Ectodermal cell (in vitro differentiated cells): ENCODE measurements around the gene KATNBL1.

Source experiments
- H3K27ac ChIP-seq: 2 replicates; pipeline ENCODE4 v1.7.0; 2013; ENCODE audit warnings: mild to moderate bottlenecking, low read depth, low read length; ENCODE audit not compliant: insufficient read depth, poor library complexity, severe bottlenecking
- H3K27me3 ChIP-seq: 2 replicates; pipeline ENCODE4 v1.7.0; 2013; ENCODE audit warnings: mild to moderate bottlenecking, low read length; ENCODE audit not compliant: insufficient read depth, control insufficient read depth, poor library complexity, severe bottlenecking
- H3K36me3 ChIP-seq: one replicate; pipeline ENCODE4 v1.7.0; 2013; ENCODE audit warnings: low read length; ENCODE audit not compliant: control insufficient read depth, insufficient read depth
- H3K4me1 ChIP-seq: one replicate; pipeline ENCODE4 v1.7.0; 2013; ENCODE audit warnings: low read length; ENCODE audit not compliant: control insufficient read depth, insufficient read depth
- H3K4me3 ChIP-seq: 2 replicates; pipeline ENCODE4 v1.7.0; 2013; ENCODE audit warnings: low read depth, low read length, control low read depth; ENCODE audit not compliant: insufficient read depth
- H3K9me3 ChIP-seq: 2 replicates; pipeline ENCODE4 v1.7.0; 2013; ENCODE audit warnings: mild to moderate bottlenecking, low read length, moderate library complexity; ENCODE audit not compliant: control insufficient read depth
- WGBS, 2 experiments: methylation state at CpG; one replicate each; pipeline ENCODE4 v1.1.7; 2013; ENCODE audit warnings: missing lambda C conversion rate in 2 of 2; 5-methylcytosine and 5-hydroxymethylcytosine counted together

The KATNBL1 gene

GRCh38 chr15:34240537-34240936, 30.6 kb upstream of the KATNBL1 start:
- no peak overlapping the region for H3K4me3 ChIP-seq
- no peaks in the 10 kb centered on the region for H3K36me3 ChIP-seq
- no peaks in the 10 kb centered on the region for H3K4me1 ChIP-seq
- 87 to 88% methylated on average over 3 of the region's 3 CpGs for WGBS, 2 experiments
- H3K9me3 ChIP-seq: no peaks in the 10 kb centered on the region
- H3K27me3 ChIP-seq: no peaks in the 10 kb centered on the region
- H3K27ac ChIP-seq: no peak overlapping the region

GRCh38 chr15:34239151-34239808, 29.4 kb upstream of the KATNBL1 start:
- H3K36me3 ChIP-seq: no peaks in the 10 kb centered on the region
- H3K4me3 ChIP-seq: no peak overlapping the region
- no peak overlapping the region for H3K27ac ChIP-seq
- H3K27me3 ChIP-seq: no peaks in the 10 kb centered on the region
- H3K9me3 ChIP-seq: no peaks in the 10 kb centered on the region
- WGBS, 2 experiments: 85 to 90% methylated on average over 3 to 4 of the region's 4 CpGs
- no peaks in the 10 kb centered on the region for H3K4me1 ChIP-seq

- no peaks in the 10 kb centered on the region for H3K9me3 ChIP-seq
- H3K27me3 ChIP-seq: no peaks in the 10 kb centered on the region
- 93 to 94% methylated on average over 6 of the region's 6 CpGs for WGBS, 2 experiments
- H3K4me3 ChIP-seq: no peak overlapping the region
- peaks cover 11% of the 10 kb centered on the region for H3K36me3 ChIP-seq
- H3K4me1 ChIP-seq: no peaks in the 10 kb centered on the region
- H3K27ac ChIP-seq: no peak overlapping the region
Measured at GRCh38 chr15:34233614-34234013, 23.7 kb upstream of the KATNBL1 start.

GRCh38 chr15:34223904-34224596, 14.2 kb upstream of the KATNBL1 start:
- no peaks in the 10 kb centered on the region for H3K9me3 ChIP-seq
- 92 to 93% methylated on average over 24 of the region's 24 CpGs for WGBS, 2 experiments
- H3K4me1 ChIP-seq: no peaks in the 10 kb centered on the region
- H3K27ac ChIP-seq: peak overlapping the region; percentile 77
- no peaks in the 10 kb centered on the region for H3K27me3 ChIP-seq
- H3K4me3 ChIP-seq: peak overlapping the region; percentile 100
- peaks cover 16% of the 10 kb centered on the region for H3K36me3 ChIP-seq

GRCh38 chr15:34217587-34218225, 7.8 kb upstream of the KATNBL1 start:
- Histone ChIP-seq H3K27me3 (no peaks in the 10 kb centered on the region), H3K4me1 (no peaks in the 10 kb centered on the region)

GRCh38 chr15:34216527-34217270, 6.8 kb upstream of the KATNBL1 start:
- no peaks in the 10 kb centered on the region for H3K36me3 ChIP-seq
- no peak overlapping the region for H3K27ac ChIP-seq
- no peaks in the 10 kb centered on the region for H3K9me3 ChIP-seq
- no peak overlapping the region for H3K4me3 ChIP-seq
- H3K4me1 ChIP-seq: no peaks in the 10 kb centered on the region
- H3K27me3 ChIP-seq: no peaks in the 10 kb centered on the region

More at GRCh38 chr15:34217587-34218225, 7.8 kb upstream of the KATNBL1 start:
- WGBS, 2 experiments: 94% methylated on average over 7 of the region's 7 CpGs
- Histone ChIP-seq H3K27ac (no peak overlapping the region), H3K36me3 (no peaks in the 10 kb centered on the region), H3K9me3 (no peaks in the 10 kb centered on the region), H3K4me3 (no peak overlapping the region)

- H3K4me1 ChIP-seq: no peaks in the 10 kb centered on the region
- H3K36me3 ChIP-seq: no peaks in the 10 kb centered on the region
- H3K4me3 ChIP-seq: no peak overlapping the region
- H3K9me3 ChIP-seq: no peaks in the 10 kb centered on the region
- 65% methylated on average over 3 of the region's 3 CpGs for WGBS, 2 experiments
- H3K27ac ChIP-seq: no peak overlapping the region
- H3K27me3 ChIP-seq: no peaks in the 10 kb centered on the region
Measured at GRCh38 chr15:34214135-34214534, 4.2 kb upstream of the KATNBL1 start.

GRCh38 chr15:34213690-34214089, 3.8 kb upstream of the KATNBL1 start:
- WGBS, 2 experiments: 58 to 83% methylated on average over 2 to 4 of the region's 4 CpGs
- Histone ChIP-seq H3K36me3 (no peaks in the 10 kb centered on the region), H3K27ac (no peak overlapping the region), H3K4me3 (no peak overlapping the region), H3K27me3 (no peaks in the 10 kb centered on the region), H3K4me1 (no peaks in the 10 kb centered on the region), H3K9me3 (no peaks in the 10 kb centered on the region)

GRCh38 chr15:34206011-34206410, 3.9 kb downstream of the KATNBL1 start:
- no peak overlapping the region for H3K4me3 ChIP-seq
- no peaks in the 10 kb centered on the region for H3K27me3 ChIP-seq
- no peaks in the 10 kb centered on the region for H3K36me3 ChIP-seq
- H3K27ac ChIP-seq: no peak overlapping the region
- 95 to 100% methylated on average over 4 of the region's 4 CpGs for WGBS, 2 experiments
- H3K9me3 ChIP-seq: no peaks in the 10 kb centered on the region
- no peaks in the 10 kb centered on the region for H3K4me1 ChIP-seq

- H3K4me1 ChIP-seq: no peaks in the 10 kb centered on the region
- no peak overlapping the region for H3K27ac ChIP-seq
- H3K36me3 ChIP-seq: no peaks in the 10 kb centered on the region
- H3K27me3 ChIP-seq: no peaks in the 10 kb centered on the region
- H3K9me3 ChIP-seq: no peaks in the 10 kb centered on the region
- 83 to 94% methylated on average over 1 of the region's 1 CpG for WGBS, 2 experiments
- H3K4me3 ChIP-seq: no peak overlapping the region
Measured at GRCh38 chr15:34203936-34204335, 6.0 kb downstream of the KATNBL1 start.
